ENCODE data around the gene DTNBP1. TPM values are rescaled to one million over a fixed set of nuclear protein-coding genes. Genes with fewer than 3 reads are reported as not detected.

DTNBP1 gene
- total and polyA plus RNA-seq, 2 of the 4 experiments (the other 2 are of a cell fraction): 4.8 to 18.7 TPM

DNA sequence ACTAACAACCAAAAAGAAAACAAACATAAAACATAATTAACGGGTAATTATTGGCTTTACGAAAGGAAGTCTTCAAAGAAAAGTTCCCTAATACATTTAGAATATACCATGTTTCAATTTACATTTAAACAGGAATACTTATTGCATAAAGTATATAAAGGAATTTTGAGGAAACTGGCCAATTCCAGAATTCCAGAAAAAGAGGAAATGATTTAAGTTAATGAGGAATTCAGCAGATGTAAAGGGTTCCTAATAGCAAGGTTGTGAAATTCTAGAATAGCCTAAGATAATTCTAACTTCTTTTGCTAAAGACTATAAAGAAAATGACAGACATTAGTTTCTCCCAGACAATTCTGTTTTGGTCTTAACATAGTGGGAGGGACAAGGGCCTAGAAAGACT is 35.0 kb downstream of the DTNBP1 start:
- ChIA-PET POLR2A (ENCODE audit: unreplicated experiment) (no interaction called here), CTCF (interaction anchor here (0.6 kb wide), 1 partner anchor 1436 kb away, joined by 3 read pairs; no protein-coding TSS in a partner anchor)
- Histone ChIP-seq H3K4me3 (ENCODE audit: insufficient read depth, low read depth, low read length) (no peak overlapping the region), H3K79me1 (ENCODE audit: low read depth in 1 of 2, low read length in 2 of 2) (peaks cover 0 to 8% of the 10 kb centered on the region in 2 experiments; a peak in 2 of 4 replicates), H2AFZ (replicated peaks; ENCODE audit: low read length, poor library complexity) (no peak overlapping the region), H3K56ac (ENCODE audit: extremely low read depth, insufficient read depth, low read length) (no peak overlapping the region), H2AK9ac (replicated peaks; ENCODE audit: low read depth, low read length, poor library complexity) (no peak overlapping the region), H4K91ac (ENCODE audit: insufficient read depth, low read depth, low read length) (no peak overlapping the region), H3K4me2 (ENCODE audit: low read depth, low read length) (no peak overlapping the region), H3K36me3 (ENCODE audit: control insufficient read depth, insufficient read depth, low read length) (no peaks in the 10 kb centered on the region; the same call in 1 of the 2 replicates), H4K8ac (ENCODE audit: low read depth in 2 of 2, low read length in 2 of 2) (no peak overlapping the region), H3K27me3 (ENCODE audit: control insufficient read depth, insufficient read depth, low read length) (no peaks in the 10 kb centered on the region), H3K18ac (ENCODE audit: low read depth, low read length) (no peak overlapping the region), H3K4me1 (ENCODE audit: control insufficient read depth, insufficient read depth, low read length) (peaks cover 7% of the 10 kb centered on the region), H2AK5ac (ENCODE audit: low read depth, low read length) (no peak overlapping the region), H3K9me3 (ENCODE audit: control insufficient read depth, insufficient read depth, low read length) (no peaks in the 10 kb centered on the region), H2BK20ac (ENCODE audit: low read depth, low read length) (no peak overlapping the region), H3K27ac (ENCODE audit: insufficient read depth, low read length) (no peak overlapping the region), H3K4ac (ENCODE audit: low read depth, low read length) (no peak overlapping the region; the same call in 1 of the 2 replicates), H3K9ac (ENCODE audit: low read depth, low read length) (no peak overlapping the region), H2BK120ac (ENCODE audit: low read depth, low read length) (no peak overlapping the region), H2BK5ac (ENCODE audit: low read depth, low read length, poor library complexity, severe bottlenecking) (no peak overlapping the region), H3K9me1 (ENCODE audit: insufficient read depth, low read length) (no peaks in the 10 kb centered on the region), H3K14ac (replicated peaks; ENCODE audit: low read depth, low read length) (no peak overlapping the region), H3K23ac (ENCODE audit: low read depth, low read length) (no peak overlapping the region), H4K20me1 (ENCODE audit: insufficient read depth, low read length) (peaks cover 14% of the 10 kb centered on the region; the same call in 1 of the 2 replicates), H2BK15ac (ENCODE audit: low read depth, low read length) (no peak overlapping the region), H4K5ac (ENCODE audit: low read depth, low read length) (no peak overlapping the region)
- WGBS, 2 experiments (ENCODE audit: extremely low coverage in 2 of 2, insufficient read length in 1 of 2): no CpG with 5 or more reads among the region's 2 CpGs
- in situ Hi-C loops (cut with MboI; ENCODE audit: low sequenced_read_pairs): no loop called here
- DNase-seq (no peak), ATAC-seq (ENCODE audit: low read depth) (no peak)
- no peak for TF ChIP-seq MAFK (IDR thresholded peaks at IDR 0.05; ENCODE audit: low read depth, low read length)
- no peak for TF ChIP-seq MAZ (IDR thresholded peaks at IDR 0.05; ENCODE audit: borderline replicate concordance, low read depth, low read length)
- TF ChIP-seq CEBPB (IDR thresholded peaks at IDR 0.05; ENCODE audit: low read depth, low read length): no peak
- TF ChIP-seq, protein P1, sequence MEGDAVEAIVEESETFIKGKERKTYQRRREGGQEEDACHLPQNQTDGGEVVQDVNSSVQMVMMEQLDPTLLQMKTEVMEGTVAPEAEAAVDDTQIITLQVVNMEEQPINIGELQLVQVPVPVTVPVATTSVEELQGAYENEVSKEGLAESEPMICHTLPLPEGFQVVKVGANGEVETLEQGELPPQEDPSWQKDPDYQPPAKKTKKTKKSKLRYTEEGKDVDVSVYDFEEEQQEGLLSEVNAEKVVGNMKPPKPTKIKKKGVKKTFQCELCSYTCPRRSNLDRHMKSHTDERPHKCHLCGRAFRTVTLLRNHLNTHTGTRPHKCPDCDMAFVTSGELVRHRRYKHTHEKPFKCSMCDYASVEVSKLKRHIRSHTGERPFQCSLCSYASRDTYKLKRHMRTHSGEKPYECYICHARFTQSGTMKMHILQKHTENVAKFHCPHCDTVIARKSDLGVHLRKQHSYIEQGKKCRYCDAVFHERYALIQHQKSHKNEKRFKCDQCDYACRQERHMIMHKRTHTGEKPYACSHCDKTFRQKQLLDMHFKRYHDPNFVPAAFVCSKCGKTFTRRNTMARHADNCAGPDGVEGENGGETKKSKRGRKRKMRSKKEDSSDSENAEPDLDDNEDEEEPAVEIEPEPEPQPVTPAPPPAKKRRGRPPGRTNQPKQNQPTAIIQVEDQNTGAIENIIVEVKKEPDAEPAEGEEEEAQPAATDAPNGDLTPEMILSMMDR (conservative IDR thresholded peaks at IDR 0.05; ENCODE audit: low read depth, low read length): no peak
- intact Hi-C loops (cut with micrococcal nuclease): loop anchor here (10.0 kb wide), 1 partner anchor 793 kb away; no protein-coding TSS in a partner anchor
- no TSS peak for BruUV-seq (replicated peaks)
- dilution Hi-C loops (cut with HindIII; ENCODE audit: low sequenced_read_pairs, unreplicated experiment): no loop called here
